Muscle layer of colon (tissue), 2 donors: ENCODE results near the gene CTNNA3.
"Not testable (repeated sequence)": the region's sequence is repeated elsewhere in the genome, so short reads cannot be mapped to it uniquely, and the experiment has no call there.

ENCODE experiments used
- H3K27ac ChIP-seq: one replicate; pipeline ENCODE4 v1.7.0; 2013; ENCODE audit warnings: low read depth, mild to moderate bottlenecking, low read length, moderate library complexity
- H3K27me3 ChIP-seq, 2 donors: one replicate each; pipeline ENCODE4 v1.7.0; 2013; ENCODE audit warnings: low read length in 2 of 2, mild to moderate bottlenecking in 2 of 2; ENCODE audit not compliant: insufficient read depth in 2 of 2, control insufficient read depth in 1 of 2
- H3K36me3 ChIP-seq: one replicate; pipeline ENCODE4 v1.7.0; 2013; ENCODE audit warnings: mild to moderate bottlenecking, low read length; ENCODE audit not compliant: insufficient read depth
- H3K4me1 ChIP-seq: one replicate; pipeline ENCODE4 v1.7.0; 2013; ENCODE audit warnings: mild to moderate bottlenecking, low read length; ENCODE audit not compliant: insufficient read depth
- H3K4me3 ChIP-seq, 2 donors: one replicate each; pipeline ENCODE4 v1.7.0; 2013; ENCODE audit warnings: low read length in 2 of 2, low read depth in 1 of 2, mild to moderate bottlenecking in 1 of 2, moderate library complexity in 1 of 2
- H3K9ac ChIP-seq: one replicate; pipeline ENCODE4 v1.7.0; 2013; ENCODE audit warnings: low read length
- H3K9me3 ChIP-seq: one replicate; pipeline ENCODE4 v1.7.0; 2013; ENCODE audit warnings: mild to moderate bottlenecking, low read length
- donor health status: abdominal sarcoma.
- donor health status: Adenocarcinoma of cecum.

The CTNNA3 gene

DNA sequence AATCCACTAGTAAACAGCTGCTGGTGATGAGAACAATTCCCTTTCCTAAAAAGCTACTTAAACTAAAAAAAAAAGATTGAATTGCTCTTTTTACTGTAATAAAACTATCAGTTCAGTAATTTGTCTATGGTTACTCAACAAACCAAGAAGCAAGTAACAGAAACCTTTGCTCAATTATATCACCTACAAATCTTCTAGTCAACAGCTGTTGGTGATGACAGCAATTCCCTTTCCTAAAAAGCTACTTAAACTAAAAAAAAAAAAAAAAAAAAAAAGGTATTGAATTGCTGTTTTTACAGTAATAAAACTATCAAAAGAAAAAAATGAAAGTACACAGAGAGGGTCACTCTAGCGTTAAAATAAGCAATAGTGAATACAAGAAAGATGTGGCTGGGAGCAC is 158.1 kb downstream of the CTNNA3 start:
- Histone ChIP-seq H3K4me3 (no peak overlapping the region), H3K9ac (no peak overlapping the region), H3K27ac (no peak overlapping the region), H3K27me3 (no peaks in the 10 kb centered on the region), H3K4me1 (no peaks in the 10 kb centered on the region), H3K9me3 (no peaks in the 10 kb centered on the region), H3K36me3 (no peaks in the 10 kb centered on the region)

DNA sequence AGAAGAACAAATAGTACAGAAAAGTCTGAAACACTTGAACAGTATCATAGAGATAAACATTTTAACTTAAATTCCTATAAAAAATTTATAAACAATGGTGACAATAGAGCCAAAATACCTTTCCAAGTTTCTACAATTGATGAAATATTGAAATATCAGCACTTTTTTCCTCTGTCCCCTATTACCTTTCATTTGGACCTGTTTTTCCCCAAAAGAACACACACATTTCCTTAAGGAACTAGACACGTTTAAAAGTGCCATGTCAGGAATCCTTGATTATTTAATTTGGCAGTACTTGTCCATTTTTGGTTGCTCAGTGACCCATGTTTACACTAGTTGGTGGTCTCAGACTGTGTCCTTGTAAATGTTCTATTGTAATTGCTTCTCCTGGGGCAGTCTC is 162.6 kb downstream of the CTNNA3 start:
- H3K4me1 ChIP-seq = no peaks in the 10 kb centered on the region
- no peaks in the 10 kb centered on the region for H3K27me3 ChIP-seq
- no peaks in the 10 kb centered on the region for H3K36me3 ChIP-seq
- H3K4me3 ChIP-seq = no peak overlapping the region
- H3K9me3 ChIP-seq = no peaks in the 10 kb centered on the region
- H3K9ac ChIP-seq = no peak overlapping the region
- H3K27ac ChIP-seq = no peak overlapping the region

DNA sequence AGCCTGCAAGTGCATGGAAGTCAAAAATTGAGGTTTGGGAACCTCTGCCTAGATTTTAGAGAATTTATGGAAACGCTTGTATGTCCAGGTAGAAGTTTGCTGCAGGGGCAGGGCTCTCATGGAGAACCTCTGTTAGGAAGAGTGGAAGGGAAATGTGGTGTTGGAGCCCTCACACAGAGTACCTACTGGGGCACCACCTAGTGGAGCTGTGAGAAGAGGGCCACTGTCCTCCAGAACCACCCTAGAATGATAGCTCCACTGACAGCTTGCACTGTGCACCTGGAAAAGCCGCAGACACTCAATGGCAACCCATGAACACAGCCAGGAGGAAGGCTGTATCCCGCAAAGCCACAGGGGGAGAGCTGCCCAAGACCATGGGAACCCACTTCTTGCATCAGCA is 165.0 kb downstream of the CTNNA3 start:
- not testable (repeated sequence) for H3K9ac ChIP-seq, H3K4me1 ChIP-seq, H3K27me3 ChIP-seq, H3K27ac ChIP-seq, H3K4me3 ChIP-seq, H3K36me3 ChIP-seq, H3K9me3 ChIP-seq

DNA sequence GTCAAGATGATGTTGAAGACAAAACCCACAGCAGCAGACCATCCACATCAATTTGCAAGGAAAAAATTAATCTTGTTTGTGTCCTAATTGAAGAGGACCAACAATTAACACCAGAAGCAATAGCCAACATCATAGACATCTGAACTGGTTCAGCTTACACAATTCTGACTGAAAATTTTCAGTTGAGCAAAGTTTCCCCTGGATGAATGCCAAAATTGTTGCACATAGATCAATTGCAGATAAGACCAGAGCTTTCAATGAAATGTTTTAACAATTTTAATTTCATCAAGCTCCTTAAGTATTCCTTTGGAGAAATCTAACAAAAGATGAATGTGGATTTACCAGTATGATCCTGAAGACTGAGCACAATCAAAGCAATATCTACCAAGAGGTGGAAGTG is 168.6 kb downstream of the CTNNA3 start:
- Histone ChIP-seq H3K9ac (no peak overlapping the region), H3K27me3 (no peaks in the 10 kb centered on the region), H3K36me3 (no peaks in the 10 kb centered on the region), H3K27ac (no peak overlapping the region), H3K4me3 (no peak overlapping the region), H3K9me3 (no peaks in the 10 kb centered on the region), H3K4me1 (no peaks in the 10 kb centered on the region)

DNA sequence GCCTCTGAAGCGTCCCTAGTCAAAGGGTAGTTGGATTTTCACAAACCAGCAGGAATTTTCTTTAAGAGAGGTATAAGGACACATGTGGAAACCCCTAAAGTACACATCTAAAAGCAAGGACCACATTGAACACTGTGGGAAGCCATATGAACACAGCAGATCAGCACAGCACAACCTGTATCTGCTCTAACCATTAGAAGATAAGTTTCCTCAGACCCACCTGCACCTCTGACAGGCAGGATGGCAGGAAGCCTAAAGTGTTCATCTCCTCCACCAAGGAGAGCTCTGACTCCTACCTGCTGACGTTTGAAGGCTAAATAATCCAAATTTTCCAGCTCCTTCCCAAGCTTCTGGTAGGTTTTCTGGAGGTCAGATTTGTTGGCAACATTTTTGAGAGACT is 174.4 kb downstream of the CTNNA3 start:
- Histone ChIP-seq H3K27me3 (no peaks in the 10 kb centered on the region), H3K4me3 (no peak overlapping the region), H3K9ac (no peak overlapping the region), H3K9me3 (no peaks in the 10 kb centered on the region), H3K36me3 (no peaks in the 10 kb centered on the region), H3K27ac (no peak overlapping the region), H3K4me1 (peaks cover 9% of the 10 kb centered on the region)

DNA sequence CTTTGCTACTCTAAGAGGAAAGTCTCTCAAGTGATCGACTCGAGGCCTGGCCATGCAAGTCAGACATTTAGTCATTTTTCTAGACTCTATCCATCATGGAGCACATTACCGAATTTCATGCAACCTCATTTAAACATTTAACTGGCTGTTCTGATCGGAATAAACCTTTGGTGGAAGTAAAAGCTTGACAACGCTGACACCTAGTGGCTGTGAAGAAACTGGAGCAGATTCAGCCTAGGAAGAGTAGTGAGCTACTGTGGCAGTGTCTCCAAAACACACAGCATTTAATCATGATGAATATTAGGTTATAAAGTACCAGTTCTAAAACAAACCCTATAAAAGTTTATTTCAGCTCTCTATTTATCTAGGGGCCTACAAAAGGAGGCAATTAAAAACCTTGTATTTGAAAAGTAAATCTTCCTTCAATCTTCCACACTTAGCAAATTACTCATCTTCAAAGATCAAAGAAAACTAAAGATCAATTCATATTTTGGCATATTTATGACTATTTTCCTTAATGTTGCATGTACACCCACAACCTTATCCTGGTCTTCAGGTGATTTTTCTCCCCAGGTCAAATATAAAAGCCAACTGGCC is 175.0 kb downstream of the CTNNA3 start:
- no peak overlapping the region for H3K9ac ChIP-seq
- no peaks in the 10 kb centered on the region for H3K27me3 ChIP-seq
- no peak overlapping the region for H3K27ac ChIP-seq
- no peaks in the 10 kb centered on the region for H3K36me3 ChIP-seq
- no peak overlapping the region for H3K4me3 ChIP-seq
- H3K9me3 ChIP-seq = no peaks in the 10 kb centered on the region
- peaks cover 9% of the 10 kb centered on the region for H3K4me1 ChIP-seq

DNA sequence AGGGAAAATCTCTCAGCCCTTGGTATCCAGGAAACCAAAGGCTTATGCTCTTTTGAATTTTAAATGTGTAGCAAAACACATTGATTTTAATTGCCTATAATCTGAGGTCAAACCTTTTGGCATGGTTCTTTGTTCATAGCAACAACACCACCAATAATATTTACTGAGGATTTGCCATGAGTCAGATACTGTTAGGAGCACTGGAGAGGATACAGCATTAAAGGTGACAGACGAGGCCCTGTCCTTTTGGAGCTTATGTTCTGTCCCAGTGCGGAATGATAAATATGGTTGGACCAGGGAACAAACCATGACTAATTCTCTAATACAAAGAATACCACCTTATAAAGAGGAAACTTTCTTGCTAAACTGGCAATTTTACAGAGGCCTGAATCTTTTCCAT is 176.6 kb downstream of the CTNNA3 start:
- H3K27me3 ChIP-seq = no peaks in the 10 kb centered on the region
- H3K4me1 ChIP-seq = peaks cover 9% of the 10 kb centered on the region
- H3K9ac ChIP-seq = no peak overlapping the region
- H3K9me3 ChIP-seq = no peaks in the 10 kb centered on the region
- no peak overlapping the region for H3K4me3 ChIP-seq
- no peak overlapping the region for H3K27ac ChIP-seq
- H3K36me3 ChIP-seq = no peaks in the 10 kb centered on the region

DNA sequence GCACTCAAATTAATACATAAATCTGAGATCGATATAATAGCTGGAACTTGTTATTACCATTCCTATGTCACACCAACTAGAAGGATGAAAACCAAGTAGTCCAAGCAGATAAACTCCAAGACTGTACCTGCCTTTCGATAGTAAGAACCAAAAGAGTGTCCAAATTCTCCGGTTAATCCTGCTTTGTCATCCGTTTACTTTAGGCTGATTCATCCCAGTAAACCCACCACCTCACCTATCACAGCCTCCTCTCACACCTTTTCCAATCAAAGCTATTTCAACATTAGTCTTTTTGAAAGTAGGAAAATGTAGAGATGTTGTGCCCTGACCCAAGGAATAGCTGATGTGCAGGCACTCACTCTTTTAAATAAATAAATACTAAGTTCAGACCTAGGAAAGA is 177.2 kb downstream of the CTNNA3 start:
- no peaks in the 10 kb centered on the region for H3K36me3 ChIP-seq
- no peaks in the 10 kb centered on the region for H3K9me3 ChIP-seq
- H3K9ac ChIP-seq = no peak overlapping the region
- no peaks in the 10 kb centered on the region for H3K27me3 ChIP-seq
- peaks cover 9% of the 10 kb centered on the region for H3K4me1 ChIP-seq
- no peak overlapping the region for H3K4me3 ChIP-seq
- H3K27ac ChIP-seq = no peak overlapping the region

DNA sequence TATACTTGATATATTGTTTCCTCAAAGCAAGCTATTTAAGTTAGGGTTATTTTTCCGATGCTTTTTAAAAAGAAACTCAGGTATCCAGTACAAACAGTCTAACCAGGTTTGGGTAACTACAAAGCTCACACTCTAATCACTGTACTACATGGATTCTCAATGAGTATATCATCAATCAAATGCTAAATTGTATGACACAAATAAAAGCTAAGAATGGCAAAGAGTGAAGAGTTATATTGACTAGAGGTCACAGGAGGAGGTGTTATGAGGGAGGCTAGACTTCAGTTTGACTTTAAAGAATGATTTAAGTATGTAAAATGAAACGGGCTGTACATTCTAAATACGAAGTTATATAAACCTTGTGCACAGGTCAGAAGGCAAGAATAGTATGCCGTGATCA is 178.0 kb downstream of the CTNNA3 start:
- Histone ChIP-seq H3K36me3 (no peaks in the 10 kb centered on the region), H3K9ac (no peak overlapping the region), H3K4me3 (no peak overlapping the region), H3K27ac (no peak overlapping the region), H3K27me3 (no peaks in the 10 kb centered on the region), H3K9me3 (no peaks in the 10 kb centered on the region), H3K4me1 (peaks cover 9% of the 10 kb centered on the region)

DNA sequence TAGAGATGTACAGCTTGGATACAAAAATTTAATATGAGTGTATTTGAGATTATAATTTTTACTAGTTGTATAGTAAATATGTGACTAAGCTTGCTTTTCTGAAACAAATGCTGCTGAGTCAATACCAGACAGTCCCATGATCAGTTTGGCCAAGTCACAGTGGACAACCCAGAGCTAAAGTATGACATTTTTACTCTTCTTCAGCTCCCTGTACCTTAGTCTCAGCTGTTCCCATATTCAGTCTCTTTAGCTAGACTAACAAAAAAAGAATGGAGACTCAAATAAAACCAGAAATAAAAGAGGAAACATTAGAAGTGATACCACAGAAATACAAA is 189.3 kb downstream of the CTNNA3 start:
- Histone ChIP-seq H3K27ac (no peak overlapping the region), H3K27me3 (no peaks in the 10 kb centered on the region), H3K4me3 (no peak overlapping the region), H3K36me3 (no peaks in the 10 kb centered on the region), H3K4me1 (no peaks in the 10 kb centered on the region), H3K9ac (no peak overlapping the region), H3K9me3 (no peaks in the 10 kb centered on the region)

DNA sequence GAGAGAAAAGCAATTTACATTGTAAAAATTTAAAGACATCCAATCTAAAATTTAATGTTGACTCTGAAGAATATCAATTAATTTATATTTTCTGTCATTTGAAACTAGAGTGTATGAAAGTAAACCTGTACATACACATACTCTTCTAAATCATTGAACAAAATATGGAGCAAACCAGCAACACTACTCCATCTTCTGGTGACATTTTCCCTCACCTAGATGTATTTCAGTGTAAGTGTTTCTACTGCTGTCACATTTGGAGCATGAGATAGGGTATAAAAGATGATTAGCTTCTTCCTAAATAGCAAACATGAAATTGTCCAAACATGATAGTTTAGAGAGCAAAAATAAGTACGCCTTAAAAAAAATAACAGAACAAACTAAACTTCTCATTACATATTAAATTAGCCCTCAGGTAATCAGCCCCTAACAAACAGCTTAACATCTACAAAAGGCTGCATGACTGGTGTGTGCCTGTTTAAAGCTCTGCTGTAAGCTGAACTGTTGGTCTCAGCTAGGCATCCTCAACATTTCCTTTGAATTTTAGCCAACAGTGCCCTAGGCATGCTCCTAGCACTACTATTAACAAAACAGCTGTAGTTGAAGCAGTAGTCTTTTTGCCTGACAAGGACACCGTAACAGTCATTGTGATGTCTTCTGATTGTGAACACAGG is 189.8 kb downstream of the CTNNA3 start:
- H3K4me3 ChIP-seq = no peak overlapping the region
- H3K9me3 ChIP-seq = no peaks in the 10 kb centered on the region
- H3K27me3 ChIP-seq = no peaks in the 10 kb centered on the region
- no peak overlapping the region for H3K27ac ChIP-seq
- H3K9ac ChIP-seq = no peak overlapping the region
- H3K36me3 ChIP-seq = no peaks in the 10 kb centered on the region
- no peaks in the 10 kb centered on the region for H3K4me1 ChIP-seq

DNA sequence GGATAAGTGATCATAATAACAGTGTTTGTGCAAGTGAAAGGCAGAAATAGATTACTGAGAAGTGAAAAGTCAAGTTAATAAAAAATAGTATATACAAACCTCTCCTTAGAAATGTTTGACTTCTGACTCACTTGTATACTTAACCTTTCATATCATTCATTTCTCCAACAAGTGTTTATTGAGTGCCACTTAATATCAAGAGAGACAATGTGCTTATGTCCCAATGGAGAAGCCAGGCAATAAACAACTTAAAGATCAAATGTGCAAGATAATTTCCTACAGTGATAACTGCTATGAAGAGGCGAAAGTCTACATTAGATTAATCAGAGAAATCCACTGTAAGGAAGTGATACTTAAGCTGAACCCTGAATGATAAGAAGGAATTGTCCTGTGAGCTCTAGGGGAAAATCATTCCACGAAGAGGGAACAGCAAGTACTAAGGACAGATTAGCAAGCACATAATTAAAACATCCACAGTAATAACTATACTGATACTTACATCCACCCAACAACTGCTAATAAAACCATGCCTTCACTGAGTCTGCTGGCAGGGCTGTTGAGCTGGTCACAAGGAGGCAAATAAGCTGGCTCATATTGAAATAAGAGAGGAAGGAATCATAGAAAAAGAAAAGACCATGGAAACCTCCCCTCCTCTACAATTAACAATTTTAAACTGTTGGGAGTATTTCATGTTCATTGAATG is 203.5 kb downstream of the CTNNA3 start:
- Histone ChIP-seq H3K4me1 (peaks cover 11% of the 10 kb centered on the region), H3K27me3 (no peaks in the 10 kb centered on the region), H3K27ac (no peak overlapping the region), H3K9me3 (no peaks in the 10 kb centered on the region), H3K9ac (no peak overlapping the region), H3K36me3 (no peaks in the 10 kb centered on the region), H3K4me3 (no peak overlapping the region)
